IPS-18a (cell line): ENCODE results near the gene CH25H.

Experiments
- H3K27ac ChIP-seq: one replicate; pipeline ENCODE4 v1.5.1; 2013; ENCODE audit warnings: low read length
- H3K27me3 ChIP-seq: one replicate; pipeline ENCODE4 v1.6.1; 2013; ENCODE audit warnings: mild to moderate bottlenecking, low read length; ENCODE audit not compliant: control insufficient read depth, insufficient read depth
- H3K36me3 ChIP-seq: one replicate; pipeline ENCODE4 v1.6.1; 2013; ENCODE audit warnings: low read depth, low read length; ENCODE audit not compliant: control insufficient read depth
- H3K4me1 ChIP-seq: one replicate; pipeline ENCODE4 v1.6.1; 2013; ENCODE audit warnings: low read depth, low read length; ENCODE audit not compliant: control insufficient read depth
- H3K4me3 ChIP-seq: one replicate; pipeline ENCODE4 v1.5.1; 2013; ENCODE audit warnings: low read length
- H3K9ac ChIP-seq: one replicate; pipeline ENCODE4 v1.6.1; 2013; ENCODE audit warnings: mild to moderate bottlenecking, low read length, moderate library complexity
- H3K9me3 ChIP-seq: one replicate; pipeline ENCODE4 v1.6.1; 2013; ENCODE audit warnings: low read depth, low read length; ENCODE audit not compliant: control insufficient read depth

CH25H gene

DNA sequence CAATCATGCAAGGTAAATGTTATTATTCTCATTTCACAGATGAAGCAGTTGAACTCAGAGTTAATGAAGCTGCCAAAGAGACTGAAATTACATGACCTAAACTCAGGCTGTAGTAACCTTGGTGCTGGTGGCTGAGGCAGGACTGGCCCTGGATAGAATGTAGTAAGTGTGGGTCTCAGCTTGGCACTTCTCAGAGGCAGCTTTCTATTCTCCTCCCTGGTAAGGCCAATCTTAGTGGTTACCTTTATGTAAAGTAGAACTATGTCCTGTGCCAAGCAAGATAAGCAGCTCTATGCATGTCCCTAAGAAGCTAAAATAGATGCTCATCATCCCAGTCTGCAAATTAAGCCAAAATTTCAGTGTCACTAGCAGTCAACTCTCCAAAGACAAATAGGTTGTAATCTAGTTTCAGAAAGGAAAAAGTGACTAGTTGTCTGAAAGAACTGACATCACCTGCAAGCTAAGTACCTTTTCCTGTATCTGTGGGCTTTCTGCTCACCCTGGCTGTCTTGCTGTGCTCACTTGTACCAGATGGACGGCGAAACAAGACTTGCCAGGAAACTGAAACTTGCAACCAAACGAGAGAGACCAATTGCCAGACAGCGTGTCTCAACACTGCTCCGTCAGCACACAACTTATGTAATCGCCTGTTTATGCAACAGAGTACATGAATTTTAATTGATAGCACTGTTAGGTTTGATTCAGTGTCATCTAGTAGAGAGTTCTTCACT, 43.7 kb downstream of the CH25H start:
- Histone ChIP-seq H3K9ac (no peak overlapping the region), H3K4me1 (no peaks in the 10 kb centered on the region), H3K27ac (no peak overlapping the region), H3K27me3 (no peaks in the 10 kb centered on the region), H3K9me3 (no peaks in the 10 kb centered on the region), H3K4me3 (no peak overlapping the region), H3K36me3 (no peaks in the 10 kb centered on the region)

DNA sequence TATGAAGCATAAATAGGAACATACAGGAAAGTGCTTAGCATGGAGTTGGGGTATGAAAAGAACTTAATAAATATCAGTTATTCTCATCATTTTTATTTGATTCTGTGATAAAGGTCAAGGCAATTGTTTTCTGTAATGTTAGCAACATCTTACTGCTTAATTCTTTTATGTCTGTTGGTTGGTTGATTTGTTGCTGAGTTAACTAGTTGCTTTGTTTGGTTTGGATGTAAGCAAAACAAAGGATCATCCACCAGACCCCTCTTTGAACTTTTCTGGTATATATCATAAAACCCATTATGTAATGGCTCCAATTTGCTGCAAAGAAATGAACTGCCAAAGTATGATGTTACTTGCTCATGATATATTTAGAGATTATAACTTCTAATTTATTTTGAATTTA, 44.5 kb downstream of the CH25H start:
- H3K36me3 ChIP-seq, result no peaks in the 10 kb centered on the region

DNA sequence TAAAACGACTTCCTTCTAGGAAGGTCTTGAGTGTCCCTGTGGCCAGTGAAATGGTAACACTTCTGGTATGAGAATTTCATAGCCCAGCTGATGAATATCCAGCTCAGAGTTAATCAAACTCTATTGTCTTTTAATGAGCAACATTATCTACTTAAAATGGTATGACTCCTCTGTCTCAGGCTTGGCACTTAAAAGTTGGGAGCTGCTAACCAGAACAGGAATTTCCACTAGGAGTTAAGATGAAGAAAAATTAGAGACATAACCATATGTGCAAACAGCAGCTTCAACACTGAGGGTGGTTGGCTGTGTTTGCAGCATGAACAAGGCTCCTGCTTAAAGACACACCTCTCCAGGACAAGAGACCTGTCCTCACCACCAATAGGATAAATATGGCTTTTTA, 46.8 kb downstream of the CH25H start:
- H3K4me1 ChIP-seq, result no peaks in the 10 kb centered on the region
- no peaks in the 10 kb centered on the region for H3K36me3 ChIP-seq
- no peaks in the 10 kb centered on the region for H3K9me3 ChIP-seq
- H3K27me3 ChIP-seq, result no peaks in the 10 kb centered on the region
- H3K4me3 ChIP-seq, result no peak overlapping the region
- H3K27ac ChIP-seq, result no peak overlapping the region
- H3K9ac ChIP-seq, result no peak overlapping the region

More for the DNA sequence above, 44.5 kb downstream of the CH25H start:
- no peaks in the 10 kb centered on the region for H3K27me3 ChIP-seq
- H3K4me1 ChIP-seq, result no peaks in the 10 kb centered on the region
- H3K9me3 ChIP-seq, result no peaks in the 10 kb centered on the region
- H3K9ac ChIP-seq, result no peak overlapping the region
- H3K27ac ChIP-seq, result no peak overlapping the region
- H3K4me3 ChIP-seq, result no peak overlapping the region

DNA sequence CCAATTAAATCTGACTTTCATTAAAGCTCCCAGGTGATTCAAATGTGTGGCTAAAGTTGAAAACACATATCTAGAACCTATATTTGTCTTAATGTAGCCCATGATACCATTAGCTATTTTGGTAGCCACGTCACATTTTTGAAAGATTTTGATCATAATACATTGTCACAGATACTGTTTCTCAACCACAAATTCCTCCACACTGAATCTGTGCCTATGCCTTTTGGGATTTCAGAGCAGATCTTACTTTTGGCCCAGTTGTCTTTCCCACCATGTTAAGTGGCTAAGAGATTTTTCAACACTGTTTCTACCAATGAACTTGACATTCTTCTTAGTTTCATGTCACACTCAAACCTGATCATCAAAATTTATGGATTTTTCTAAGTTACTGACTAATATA, 47.4 kb downstream of the CH25H start:
- no peaks in the 10 kb centered on the region for H3K4me1 ChIP-seq
- no peak overlapping the region for H3K27ac ChIP-seq

DNA sequence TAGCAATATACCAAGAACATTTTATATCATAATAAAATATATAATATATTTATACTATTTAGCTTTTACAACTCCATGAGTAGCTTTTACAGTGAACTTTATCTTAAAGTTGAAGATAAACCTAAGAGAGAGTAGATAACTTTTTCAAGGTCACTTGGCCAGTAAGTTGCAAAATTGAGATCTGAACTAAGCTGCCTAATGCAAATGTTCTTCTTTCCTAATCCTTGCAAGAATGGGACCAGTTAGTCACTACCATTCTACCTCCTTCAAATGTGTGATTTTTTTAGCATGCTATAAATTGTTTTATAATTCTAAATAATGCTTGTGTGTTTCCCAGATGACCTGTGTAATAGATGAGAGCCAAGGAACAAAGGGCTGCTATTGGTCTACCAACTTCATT, 47.8 kb downstream of the CH25H start:
- no peaks in the 10 kb centered on the region for H3K4me1 ChIP-seq
- H3K9ac ChIP-seq, result no peak overlapping the region
- no peaks in the 10 kb centered on the region for H3K36me3 ChIP-seq
- no peaks in the 10 kb centered on the region for H3K9me3 ChIP-seq
- H3K27ac ChIP-seq, result no peak overlapping the region
- H3K4me3 ChIP-seq, result no peak overlapping the region
- H3K27me3 ChIP-seq, result no peaks in the 10 kb centered on the region

More for the DNA sequence above, 47.4 kb downstream of the CH25H start:
- H3K27me3 ChIP-seq, result no peaks in the 10 kb centered on the region
- H3K36me3 ChIP-seq, result no peaks in the 10 kb centered on the region
- no peaks in the 10 kb centered on the region for H3K9me3 ChIP-seq
- H3K9ac ChIP-seq, result no peak overlapping the region
- H3K4me3 ChIP-seq, result no peak overlapping the region

DNA sequence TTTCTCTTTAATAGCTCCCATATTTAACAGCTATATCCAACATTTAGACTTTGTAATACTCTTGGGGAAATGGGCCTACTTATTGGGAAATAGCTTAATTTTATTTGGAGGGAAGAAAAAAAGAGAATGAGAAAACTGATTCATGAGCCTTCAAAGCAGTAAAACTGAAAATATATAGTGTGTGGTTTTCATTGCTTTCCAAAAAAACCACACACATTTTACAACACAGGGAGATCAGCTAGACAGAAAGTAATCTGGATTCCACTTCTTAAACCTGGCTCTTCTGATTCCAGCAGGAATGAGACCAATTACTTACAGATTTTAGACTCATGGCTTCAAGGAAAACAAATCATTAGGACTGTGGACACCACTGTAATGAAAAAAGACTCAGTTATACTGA, 48.7 kb downstream of the CH25H start:
- Histone ChIP-seq H3K27ac (no peak overlapping the region), H3K27me3 (no peaks in the 10 kb centered on the region), H3K4me1 (no peaks in the 10 kb centered on the region), H3K9me3 (no peaks in the 10 kb centered on the region), H3K9ac (no peak overlapping the region), H3K4me3 (no peak overlapping the region), H3K36me3 (no peaks in the 10 kb centered on the region)

DNA sequence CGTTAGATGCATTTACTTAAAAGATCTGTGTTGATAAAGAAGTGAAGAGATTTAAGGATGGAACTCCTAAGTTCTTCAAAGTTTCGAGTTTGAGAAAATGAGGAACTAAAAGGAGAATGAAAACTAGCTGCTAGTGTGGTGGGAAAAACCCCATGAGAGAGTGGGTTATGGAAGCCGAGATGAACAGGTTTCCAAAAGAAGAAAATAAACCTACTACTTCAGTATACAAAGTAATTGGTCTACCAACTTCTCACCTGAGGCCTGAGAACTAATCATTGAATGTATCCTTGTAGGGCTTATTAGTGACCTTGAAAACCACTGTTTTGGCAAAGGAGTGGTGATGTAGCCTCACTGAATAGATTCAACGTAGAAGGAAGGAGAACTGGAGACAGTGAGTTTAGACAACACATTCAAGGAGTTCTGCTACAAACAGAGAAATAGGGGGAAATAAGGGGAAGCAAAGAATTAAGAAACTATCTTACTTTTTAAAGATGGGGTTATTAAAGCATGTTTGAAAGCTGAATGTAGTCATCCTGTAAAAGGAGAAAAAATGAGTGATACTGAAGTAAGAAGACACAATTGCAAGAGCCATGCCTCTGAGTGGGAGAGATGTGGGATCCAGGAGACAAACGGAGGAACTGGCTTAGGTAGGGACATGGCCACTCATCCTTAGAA, 50.8 kb downstream of the CH25H start:
- Histone ChIP-seq H3K9me3 (no peaks in the 10 kb centered on the region), H3K27me3 (no peaks in the 10 kb centered on the region), H3K36me3 (no peaks in the 10 kb centered on the region), H3K4me3 (no peak overlapping the region), H3K27ac (no peak overlapping the region), H3K4me1 (no peaks in the 10 kb centered on the region), H3K9ac (no peak overlapping the region)
